Spleen (tissue), 11 donors: Measurements from ENCODE around the gene KMT2B. TPM values are rescaled to one million over a fixed set of nuclear protein-coding genes. Genes with fewer than 3 reads are reported as not detected.

Source experiments
- DNase-seq: peaks from one replicate; pipeline ENCODE4 v3.0.0-alpha.2; 2020
- H3K27ac ChIP-seq, 8 donors: fragments of 200-600 bp; sonication (generic) in 7 of 8; 1 replicate in 4 of 8; 2 replicates in 4 of 8; pipeline versions ENCODE4 v1.5.0 to v1.8.0; 2016 to 2021; ENCODE audit warnings: inconsistent platforms in 4 of 8, mild to moderate bottlenecking in 4 of 8, moderate library complexity in 1 of 8
- H3K27me3 ChIP-seq, 7 donors: fragments of 200-600 bp; sonication (generic) in 6 of 7; replicated peaks in 1 of 7; 1 replicate in 4 of 7; 2 replicates in 3 of 7; pipeline versions ENCODE4 v1.5.0 to v1.8.0; 2016 to 2021; ENCODE audit warnings: inconsistent platforms in 3 of 7, mild to moderate bottlenecking in 1 of 7
- H3K36me3 ChIP-seq, 6 donors: fragments of 200-600 bp; sonication (generic) in 5 of 6; 1 replicate in 4 of 6; 2 replicates in 2 of 6; pipeline versions ENCODE4 v1.5.0 to v1.8.0; 2016 to 2021; ENCODE audit warnings: inconsistent platforms in 2 of 6
- H3K4me1 ChIP-seq, 6 donors: fragments of 200-600 bp; sonication (generic) in 5 of 6; 1 replicate in 3 of 6; 2 replicates in 3 of 6; pipeline versions ENCODE4 v1.5.0 to v1.8.0; 2016 to 2021; ENCODE audit warnings: inconsistent platforms in 3 of 6
- H3K4me3 ChIP-seq, 8 donors: fragments of 200-600 bp; sonication (generic) in 7 of 8; 1 replicate in 4 of 8; 2 replicates in 4 of 8; pipeline versions ENCODE4 v1.5.0 to v1.8.0; 2016 to 2021; ENCODE audit warnings: inconsistent platforms in 4 of 8, mild to moderate bottlenecking in 4 of 8, moderate library complexity in 2 of 8
- H3K9me3 ChIP-seq, 8 donors: fragments of 200-600 bp; sonication (generic) in 7 of 8; 1 replicate in 4 of 8; 2 replicates in 4 of 8; pipeline versions ENCODE4 v1.5.0 to v1.8.0; 2016 to 2021; ENCODE audit warnings: inconsistent platforms in 4 of 8
- CTCF ChIP-seq, 11 experiments: fragments of 200-600 bp in 7 of 11; fragments of 450-650 bp in 4 of 11; sonication (generic) in 4 of 11; IDR thresholded peaks in 8 of 11; conservative IDR thresholded peaks in 3 of 11; 1 replicate in 7 of 11; 2 replicates in 4 of 11; pipeline versions ENCODE4 v1.4.0 to v1.8.0; 2016 to 2021; ENCODE audit warnings: antibody characterized with exemption in 11 of 11, inconsistent platforms in 4 of 11, mild to moderate bottlenecking in 1 of 11
- POLR2A ChIP-seq, 3 donors: fragments of 450-650 bp; IDR thresholded peaks; one replicate each; pipeline ENCODE4 v1.5.1; 2017; ENCODE audit warnings: antibody characterized with exemption in 3 of 3, mild to moderate bottlenecking in 1 of 3
- WGBS, 5 donors: extraction: QIAGEN DNeasy Blood & Tissue Kit in 3 of 5; methylation state at CpG; one replicate each; pipeline versions ENCODE4 v1.1.5 to v1.1.7; 2013 to 2018; 5-methylcytosine and 5-hydroxymethylcytosine counted together
- intact Hi-C: fragments of 100-400 bp; cut with DNase I; formaldehyde crosslinking; loops from one replicate; pipeline ENCODE4 v1.15.0; 2023; ENCODE audit warnings: low total_unique reads
- polyA plus RNA-seq, 3 donors: library from polyadenylated mRNA; stranded (reverse); fragments of 200-250 nt; gene quantifications; one replicate each; pipeline ENCODE4 v1.2.1, GENCODE V29; 2013
- total RNA-seq, 7 donors: library from RNA; depleted of rRNA in 3 of 7; stranded (reverse); fragments of >200 nt in 3 of 7; fragmentation: NEBNext Ultra II Directional in 4 of 7; extraction: Animal tissue kit (Norgen Biotek cat#: 25700) in 4 of 7; gene quantifications; one replicate each; pipeline versions ENCODE4 v1.1.0 to v1.2.1, GENCODE V29; 2016 to 2021
- donor health status: healthy with polysubstance abuse.
- donor health status: DM: no; HTN: no; CAD: no; lungs with moderate emphysema.
- donor health status: DM: no; HTN: no; CAD: no.
- donor health status: Bipolar disorder and iron deficiency.
- donor health status: healthy.
- donor health status: DM: no; HTN: no; CAD: no.
- donor health status: DM: yes; HTN: yes; CAD: no.

The KMT2B gene
- total and polyA plus RNA-seq, 10 donors: 17.6 to 58.2 (median 45.8) TPM

- Histone ChIP-seq H3K4me3 (no peak overlapping the region), H3K9me3 (no peaks in the 10 kb centered on the region), H3K36me3 (peaks cover 0 to 54% (median 9%) of the 10 kb centered on the region in 6 donors), H3K27me3 (peaks cover 0 to 23% (median 0%) of the 10 kb centered on the region in 7 donors), H3K27ac (no peak overlapping the region), H3K4me1 (no peaks in the 10 kb centered on the region)
- WGBS, 5 donors: 91 to 95% (median 94%) methylated on average over 7 to 15 of the region's 15 CpGs
- no peak for TF ChIP-seq POLR2A (IDR thresholded peaks at IDR 0.05)
- no peak for TF ChIP-seq CTCF (IDR thresholded peaks at IDR 0.05 in 8 of 11, conservative IDR thresholded peaks at IDR 0.05 in 3 of 11)
- intact Hi-C loops: no loop called here
- DNase-seq: no peak
Measured at GRCh38 chr19:35787227-35787799, 69.5 kb downstream of the KMT2B start.

Other genes with a start within 250 kb of the KMT2B start
- gene KRTDAP, start 227.5 kb upstream of the KMT2B start, total RNA-seq: 1 to 10 TPM in 1 of 7 donors, not detected in 6; 3.1 TPM
- not detected for gene KRTDAP, start 227.5 kb upstream of the KMT2B start, polyA plus RNA-seq
- gene DMKN, start 204.4 kb upstream of the KMT2B start, total RNA-seq: 10 to 100 TPM in 2 of 7 donors, 1 to 10 TPM in 5; 2.5 to 17.9 (median 4.4) TPM
- gene DMKN, start 204.4 kb upstream of the KMT2B start, polyA plus RNA-seq: 10 to 100 TPM in 2 of 3 donors, 1 to 10 TPM in 1; 7.2 to 15.3 (median 10.7) TPM
- not detected for gene SBSN, start 189.7 kb upstream of the KMT2B start, total RNA-seq
- under 1 TPM; 0.05 to 0.33 (median 0.19) TPM for gene SBSN, start 189.7 kb upstream of the KMT2B start, polyA plus RNA-seq
- gene GAPDHS, start 184.5 kb upstream of the KMT2B start, total RNA-seq: under 1 TPM in 1 of 7 donors, not detected in 6; 0.17 TPM
- under 1 TPM in 2 of 3 donors, not detected in 1; 0.13 to 0.14 TPM for gene GAPDHS, start 184.5 kb upstream of the KMT2B start, polyA plus RNA-seq
- 10 to 100 TPM; 47.6 to 67.7 (median 50.4) TPM for gene TMEM147, start 172.4 kb upstream of the KMT2B start, total RNA-seq
- gene TMEM147, start 172.4 kb upstream of the KMT2B start, polyA plus RNA-seq: 10 to 100 TPM; 57.9 to 88.7 (median 78.7) TPM
- gene ATP4A, start 154.3 kb upstream of the KMT2B start, total RNA-seq: not detected
- not detected for gene ATP4A, start 154.3 kb upstream of the KMT2B start, polyA plus RNA-seq
- not detected for gene PMIS2, start 131.8 kb upstream of the KMT2B start, total RNA-seq
- not detected for gene PMIS2, start 131.8 kb upstream of the KMT2B start, polyA plus RNA-seq
- gene HAUS5, start 105.3 kb upstream of the KMT2B start, total RNA-seq: 10 to 100 TPM; 10.3 to 24.4 (median 17.7) TPM
- gene HAUS5, start 105.3 kb upstream of the KMT2B start, polyA plus RNA-seq: 10 to 100 TPM; 12.4 to 23.8 (median 23.1) TPM
- 10 to 100 TPM; 48.2 to 63.4 (median 59.6) TPM for gene RBM42, start 89.0 kb upstream of the KMT2B start, total RNA-seq
- 10 to 100 TPM; 48.8 to 71.9 (median 58.1) TPM for gene RBM42, start 89.0 kb upstream of the KMT2B start, polyA plus RNA-seq
- under 1 TPM in 2 of 7 donors, not detected in 5; 0.43 to 0.57 TPM for gene ETV2, start 76.3 kb upstream of the KMT2B start, total RNA-seq
- 1 to 10 TPM in 2 of 3 donors, under 1 TPM in 1; 0.99 to 1.2 (median 1.1) TPM for gene ETV2, start 76.3 kb upstream of the KMT2B start, polyA plus RNA-seq
- 100 to 1,000 TPM; 208 to 672 (median 255) TPM for gene COX6B1, start 69.7 kb upstream of the KMT2B start, total RNA-seq
- 100 to 1,000 TPM; 640 to 837 (median 717) TPM for gene COX6B1, start 69.7 kb upstream of the KMT2B start, polyA plus RNA-seq
- not detected for gene UPK1A, start 51.5 kb upstream of the KMT2B start, total RNA-seq
- gene UPK1A, start 51.5 kb upstream of the KMT2B start, polyA plus RNA-seq: under 1 TPM in 1 of 3 donors, not detected in 2; 0.11 TPM
- 1 to 10 TPM; 2.5 to 6.9 (median 4.0) TPM for gene ZBTB32, start 13.4 kb upstream of the KMT2B start, total RNA-seq
- gene ZBTB32, start 13.4 kb upstream of the KMT2B start, polyA plus RNA-seq: 1 to 10 TPM; 3.0 to 8.2 (median 4.8) TPM
- gene IGFLR1, start 24.4 kb downstream of the KMT2B start, total RNA-seq: 10 to 100 TPM; 16.5 to 64.7 (median 43.5) TPM
- gene IGFLR1, start 24.4 kb downstream of the KMT2B start, polyA plus RNA-seq: 10 to 100 TPM; 30.1 to 62.9 (median 49.3) TPM
- 10 to 100 TPM; 27.3 to 65.1 (median 29.7) TPM for gene U2AF1L4, start 27.4 kb downstream of the KMT2B start, total RNA-seq
- 10 to 100 TPM; 27.2 to 96.5 (median 60.7) TPM for gene U2AF1L4, start 27.4 kb downstream of the KMT2B start, polyA plus RNA-seq
- 10 to 100 TPM; 37.5 to 55.7 (median 47.6) TPM for gene PSENEN, start 27.6 kb downstream of the KMT2B start, total RNA-seq
- 10 to 100 TPM; 61.9 to 71.3 (median 62.1) TPM for gene PSENEN, start 27.6 kb downstream of the KMT2B start, polyA plus RNA-seq
- gene LIN37, start 30.6 kb downstream of the KMT2B start, total RNA-seq: 10 to 100 TPM in 5 of 7 donors, 1 to 10 TPM in 2; 7.0 to 19.5 (median 10.7) TPM
- gene LIN37, start 30.6 kb downstream of the KMT2B start, polyA plus RNA-seq: 10 to 100 TPM; 13.7 to 28.5 (median 18.5) TPM
- 1 to 10 TPM; 2.1 to 5.9 (median 4.3) TPM for gene HSPB6, start 39.0 kb downstream of the KMT2B start, total RNA-seq
- gene HSPB6, start 39.0 kb downstream of the KMT2B start, polyA plus RNA-seq: 10 to 100 TPM in 1 of 3 donors, 1 to 10 TPM in 2; 2.9 to 11.0 (median 5.8) TPM
- gene PROSER3, start 40.2 kb downstream of the KMT2B start, total RNA-seq: 10 to 100 TPM in 6 of 7 donors, 1 to 10 TPM in 1; 6.6 to 25.2 (median 16.3) TPM
- 1 to 10 TPM; 2.0 to 8.4 (median 2.1) TPM for gene PROSER3, start 40.2 kb downstream of the KMT2B start, polyA plus RNA-seq
- 10 to 100 TPM in 6 of 7 donors, 1 to 10 TPM in 1; 7.4 to 25.2 (median 14.4) TPM for gene ARHGAP33, start 57.6 kb downstream of the KMT2B start, total RNA-seq
- 10 to 100 TPM in 1 of 3 donors, 1 to 10 TPM in 2; 3.1 to 10.9 (median 5.1) TPM for gene ARHGAP33, start 57.6 kb downstream of the KMT2B start, polyA plus RNA-seq
- not detected for gene PRODH2, start 94.8 kb downstream of the KMT2B start, total RNA-seq
- gene PRODH2, start 94.8 kb downstream of the KMT2B start, polyA plus RNA-seq: under 1 TPM in 1 of 3 donors, not detected in 2; 0.06 TPM
- gene NPHS1, start 134.5 kb downstream of the KMT2B start, total RNA-seq: under 1 TPM in 2 of 7 donors, not detected in 5; 0.20 to 0.60 TPM
- gene NPHS1, start 134.5 kb downstream of the KMT2B start, polyA plus RNA-seq: under 1 TPM; 0.10 to 0.58 (median 0.13) TPM
- under 1 TPM in 1 of 7 donors, not detected in 6; 0.17 TPM for gene KIRREL2, start 138.9 kb downstream of the KMT2B start, total RNA-seq
- under 1 TPM; 0.10 to 0.27 (median 0.11) TPM for gene KIRREL2, start 138.9 kb downstream of the KMT2B start, polyA plus RNA-seq
- gene APLP1, start 150.6 kb downstream of the KMT2B start, total RNA-seq: 1 to 10 TPM in 3 of 7 donors, under 1 TPM in 2, not detected in 2; 0.57 to 3.6 (median 1.1) TPM
- gene APLP1, start 150.6 kb downstream of the KMT2B start, polyA plus RNA-seq: 1 to 10 TPM in 2 of 3 donors, under 1 TPM in 1; 0.99 to 2.6 (median 2.4) TPM
- gene NFKBID, start 182.5 kb downstream of the KMT2B start, total RNA-seq: 10 to 100 TPM; 19.6 to 57.5 (median 30.3) TPM
- gene NFKBID, start 182.5 kb downstream of the KMT2B start, polyA plus RNA-seq: 10 to 100 TPM; 12.6 to 19.7 (median 18.1) TPM
- 10 to 100 TPM; 31.5 to 80.4 (median 58.2) TPM for gene HCST, start 184.5 kb downstream of the KMT2B start, total RNA-seq
- 100 to 1,000 TPM; 119 to 130 (median 122) TPM for gene HCST, start 184.5 kb downstream of the KMT2B start, polyA plus RNA-seq
- 100 to 1,000 TPM; 292 to 747 (median 403) TPM for gene TYROBP, start 190.3 kb downstream of the KMT2B start, total RNA-seq
- 100 to 1,000 TPM; 281 to 446 (median 285) TPM for gene TYROBP, start 190.3 kb downstream of the KMT2B start, polyA plus RNA-seq
- gene LRFN3, start 218.4 kb downstream of the KMT2B start, total RNA-seq: 10 to 100 TPM in 4 of 7 donors, 1 to 10 TPM in 3; 7.8 to 18.2 (median 11.5) TPM
- 1 to 10 TPM in 2 of 3 donors, under 1 TPM in 1; 0.76 to 8.0 (median 1.2) TPM for gene LRFN3, start 218.4 kb downstream of the KMT2B start, polyA plus RNA-seq